Head of caudate nucleus (tissue), 42 donors: Measurements from ENCODE around the gene LZTS2.
"Not testable (repeated sequence)": the region's sequence is repeated elsewhere in the genome, so short reads cannot be mapped to it uniquely, and the experiment has no call there.

Experiments
- DNase-seq, 42 donors: peaks; one replicate each; pipeline versions ENCODE4 v3.0.0 to v3.0.0-alpha.2; 2020 to 2021; ENCODE audit warnings: mixed read lengths in 7 of 42
- intact Hi-C: fragments of 100-400 bp; cut with DNase I; formaldehyde crosslinking; loops from one replicate; pipeline ENCODE4 v1.15.0; 2022

LZTS2 gene

GRCh38 chr10:101021239-101021638 is 21.6 kb downstream of the LZTS2 start:
- intact Hi-C loops = no loop called here
- no peak for DNase-seq

DNA sequence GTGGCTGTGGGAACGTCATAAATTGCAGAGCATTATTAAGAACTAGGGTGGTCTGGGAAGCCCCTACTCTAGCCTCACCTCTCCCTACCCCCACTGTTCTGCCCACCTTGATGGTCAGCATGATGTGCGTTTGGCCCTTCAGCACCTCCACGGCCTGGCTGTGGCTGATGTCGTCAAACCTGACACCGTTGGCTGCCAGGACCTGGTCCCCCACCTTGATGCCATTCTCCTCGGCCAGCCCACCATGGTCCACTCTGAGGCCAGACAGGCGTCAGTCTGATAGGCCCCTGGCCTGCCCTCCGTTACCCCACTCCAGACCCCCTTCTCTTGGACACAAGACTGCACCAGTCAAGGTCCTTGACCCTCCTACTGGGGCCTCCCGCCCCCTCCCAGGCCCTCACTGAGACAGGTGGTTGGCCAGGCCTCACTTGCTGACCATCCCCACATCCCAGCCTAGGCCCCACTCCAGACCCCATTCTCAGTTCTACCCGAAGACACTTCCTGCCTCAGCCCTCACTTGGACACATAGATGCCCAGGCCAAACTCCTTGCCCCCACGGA is 22.2 kb downstream of the LZTS2 start:
- intact Hi-C loops = no loop called here
- DNase-seq = no peak

GRCh38 chr10:101022967-101023705 is 23.5 kb downstream of the LZTS2 start:
- no peak for DNase-seq
- intact Hi-C loops = no loop called here

- intact Hi-C loops = no loop called here
These were observed 27.6 kb downstream of the LZTS2 start for GRCh38 chr10:101027106-101027720.

GRCh38 chr10:101028446-101029337 is 29.1 kb downstream of the LZTS2 start:
- DNase-seq = no peak

More at GRCh38 chr10:101027106-101027720, 27.6 kb downstream of the LZTS2 start:
- no peak for DNase-seq

GRCh38 chr10:101029520-101030295 is 30.1 kb downstream of the LZTS2 start:
- peak in 31 of 42 donors; percentile 35 to 82 (median 65) for DNase-seq
- intact Hi-C loops = no loop called here

More at GRCh38 chr10:101028446-101029337, 29.1 kb downstream of the LZTS2 start:
- intact Hi-C loops = no loop called here

- intact Hi-C loops = no loop called here
- DNase-seq = no peak
These were observed 31.0 kb downstream of the LZTS2 start for GRCh38 chr10:101030496-101031127.

- intact Hi-C loops = no loop called here
- peak; percentile 96 to 100 (median 99) for DNase-seq
These were observed 31.7 kb downstream of the LZTS2 start, which contains the start of the genes PDZD7 and SFXN3 for GRCh38 chr10:101031128-101031795. PDZD7 (minus strand) TSS chr10:101031129; CDS start chr10:101030219, 910 bp downstream. SFXN3 (plus strand) TSS chr10:101031234; CDS start chr10:101034695, 3,461 bp downstream.

DNA sequence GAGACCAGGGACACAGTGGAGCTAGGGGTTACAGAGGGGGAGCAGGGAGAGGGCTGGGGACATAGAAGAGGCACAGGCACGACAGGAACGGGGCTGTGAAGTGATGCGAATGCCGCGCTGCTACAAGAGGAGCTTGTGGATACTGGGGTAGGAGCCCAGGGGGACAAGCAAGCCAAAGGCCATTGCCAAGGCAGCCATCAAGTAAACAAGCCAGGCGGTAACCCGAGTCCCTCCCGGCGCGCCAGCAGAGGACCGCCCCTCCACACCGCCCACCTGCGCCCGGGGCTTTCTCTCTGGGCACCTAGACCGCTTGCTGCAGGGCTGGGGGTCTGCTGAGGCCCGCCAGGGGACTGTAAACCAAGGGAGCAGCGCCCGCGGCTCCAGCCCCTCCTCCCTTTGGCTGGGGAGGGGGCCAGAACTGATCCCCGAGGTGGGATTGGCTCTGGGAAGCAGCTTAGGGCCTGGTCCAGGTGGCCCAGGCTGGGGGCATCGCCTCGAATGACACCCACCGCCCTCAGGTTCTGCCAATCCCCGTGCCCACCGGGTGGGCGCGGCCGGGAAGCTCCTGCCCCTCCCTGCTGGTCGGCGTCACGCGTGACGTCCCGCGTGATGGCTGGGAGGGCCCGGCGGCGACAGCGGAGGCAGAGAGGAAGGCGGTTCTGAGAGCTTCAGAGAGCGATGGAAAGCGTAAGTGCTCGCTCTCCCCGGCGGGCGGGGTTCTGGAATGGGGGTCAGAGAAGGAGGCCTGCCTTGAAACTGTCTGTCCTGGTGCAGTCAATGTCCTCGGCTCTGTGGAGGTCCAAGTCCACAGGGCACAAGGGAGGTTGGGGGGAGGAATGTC is 32.4 kb downstream of the LZTS2 start:
- intact Hi-C loops = no loop called here
- DNase-seq = peak; percentile 72 to 96 (median 91)

DNA sequence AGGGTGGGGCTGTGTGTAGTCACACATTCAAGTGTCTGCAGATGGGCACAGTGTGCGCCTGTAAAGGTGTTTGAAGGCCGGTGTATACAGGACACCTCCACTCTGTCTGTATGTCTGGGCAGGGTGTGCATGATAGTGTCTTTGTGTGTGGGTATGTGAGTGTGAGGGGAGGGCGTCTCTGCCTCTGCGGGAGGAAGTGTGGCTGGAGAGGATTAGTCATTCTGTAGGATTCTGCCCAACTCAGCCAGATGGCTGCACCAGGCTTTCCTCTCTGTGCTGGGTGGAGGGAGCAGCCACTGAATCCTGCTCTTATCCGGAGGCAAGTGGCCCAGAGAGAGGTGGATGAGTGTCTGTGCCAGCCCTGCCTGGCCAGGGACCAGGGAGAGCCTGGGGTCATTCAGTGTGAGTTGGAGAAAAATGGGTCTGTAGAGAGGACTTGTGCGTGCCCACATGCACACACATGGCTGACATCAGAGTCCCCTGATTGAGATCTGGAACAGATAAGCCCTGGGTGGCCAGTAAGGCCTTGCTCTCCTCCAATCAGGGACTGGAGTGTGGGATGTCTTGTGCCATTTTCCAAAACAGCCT is 33.1 kb downstream of the LZTS2 start:
- intact Hi-C loops = no loop called here
- DNase-seq = peak in 32 of 42 donors; percentile 41 to 88 (median 63)

- intact Hi-C loops = no loop called here
- DNase-seq = no peak
These were observed 33.7 kb downstream of the LZTS2 start for GRCh38 chr10:101033276-101033675.

GRCh38 chr10:101034404-101034803 is 34.8 kb downstream of the LZTS2 start:
- DNase-seq, intact Hi-C loops: not testable (repeated sequence)

- DNase-seq = no peak
- intact Hi-C loops = no loop called here
These were observed 35.7 kb downstream of the LZTS2 start for GRCh38 chr10:101035314-101035713.

GRCh38 chr10:101035916-101036702 is 36.5 kb downstream of the LZTS2 start:
- intact Hi-C loops = no loop called here
- DNase-seq = no peak

- intact Hi-C loops = no loop called here
- DNase-seq = no peak
These were observed 37.1 kb downstream of the LZTS2 start for GRCh38 chr10:101036726-101037125.
